H9 (cell line): ENCODE measurements around the gene STK17B. TPM values are rescaled to one million over a fixed set of nuclear protein-coding genes. Genes with fewer than 3 reads are reported as not detected.

ENCODE experiments used
- DNase-seq: peaks from one replicate; pipeline ENCODE4 v3.0.0-alpha.2; 2017
- H2AFZ ChIP-seq: one replicate; pipeline ENCODE4 v1.6.1; 2013; ENCODE audit warnings: mild to moderate bottlenecking, low read length, control low read depth, moderate library complexity
- H2AK5ac ChIP-seq: 2 replicates; pipeline ENCODE4 v1.6.1; 2013; ENCODE audit warnings: low read length, control low read depth, mixed read lengths; ENCODE audit not compliant: insufficient read length
- H2BK120ac ChIP-seq: one replicate; pipeline ENCODE4 v1.6.1; 2013; ENCODE audit warnings: low read depth, mild to moderate bottlenecking, low read length, control low read depth, inconsistent platforms; ENCODE audit not compliant: poor library complexity, severe bottlenecking
- H2BK12ac ChIP-seq: 2 replicates; pipeline ENCODE4 v1.6.1; 2013; ENCODE audit warnings: low read length, control low read depth, mixed read lengths, low read depth; ENCODE audit not compliant: insufficient read length
- H2BK15ac ChIP-seq: 2 replicates; pipeline ENCODE4 v1.6.1; 2013; ENCODE audit warnings: low read depth, low read length, control low read depth
- H2BK20ac ChIP-seq: one replicate; pipeline ENCODE4 v1.6.1; 2013; ENCODE audit warnings: low read depth, mild to moderate bottlenecking, low read length, control low read depth, inconsistent platforms; ENCODE audit not compliant: poor library complexity, severe bottlenecking
- H2BK5ac ChIP-seq: 2 replicates; pipeline ENCODE4 v1.6.1; 2013; ENCODE audit warnings: low read length, control low read depth, mixed read lengths; ENCODE audit not compliant: insufficient read length
- H3K14ac ChIP-seq: 2 replicates; pipeline ENCODE4 v1.6.1; 2013; ENCODE audit warnings: low read length, control low read depth; ENCODE audit not compliant: insufficient read depth
- H3K18ac ChIP-seq: 2 replicates; pipeline ENCODE4 v1.6.1; 2013; ENCODE audit warnings: low read depth, mild to moderate bottlenecking, mixed read lengths, low read length, control low read depth; ENCODE audit not compliant: insufficient read length
- H3K23ac ChIP-seq: 2 replicates; pipeline ENCODE4 v1.6.1; 2013; ENCODE audit warnings: low read length, control low read depth, mixed read lengths, low read depth; ENCODE audit not compliant: insufficient read length
- H3K23me2 ChIP-seq: 2 replicates; pipeline ENCODE4 v1.6.1; 2013; ENCODE audit warnings: low read depth, mild to moderate bottlenecking, mixed read lengths, low read length, control low read depth; ENCODE audit not compliant: insufficient read length, poor library complexity, severe bottlenecking
- H3K27ac ChIP-seq: 2 replicates; pipeline ENCODE4 v1.5.1; 2013; ENCODE audit warnings: low read length, control low read depth, mixed read lengths, low read depth; ENCODE audit not compliant: insufficient read length
- H3K27me3 ChIP-seq: 2 replicates; pipeline ENCODE4 v1.6.1; 2013; ENCODE audit warnings: low read length, control low read depth, inconsistent platforms; ENCODE audit not compliant: insufficient read depth
- H3K4ac ChIP-seq: 2 replicates; pipeline ENCODE4 v1.6.1; 2013; ENCODE audit warnings: low read depth, mild to moderate bottlenecking, control low read depth, inconsistent platforms, low read length, moderate library complexity
- H3K4me1 ChIP-seq: 2 replicates; pipeline ENCODE4 v1.6.1; 2013; ENCODE audit warnings: low read length, control low read depth, inconsistent platforms; ENCODE audit not compliant: insufficient read depth
- H3K4me2 ChIP-seq: 2 replicates; pipeline ENCODE4 v1.6.1; 2013; ENCODE audit warnings: low read length, control low read depth, mixed read lengths; ENCODE audit not compliant: insufficient read length, insufficient read depth
- H3K56ac ChIP-seq: 2 replicates; pipeline ENCODE4 v1.6.1; 2013; ENCODE audit warnings: low read depth, mild to moderate bottlenecking, mixed read lengths, low read length, control low read depth; ENCODE audit not compliant: insufficient read length
- H3K79me1 ChIP-seq: 2 replicates; pipeline ENCODE4 v1.6.1; 2013; ENCODE audit warnings: low read depth, mild to moderate bottlenecking, moderate library complexity, low read length, control low read depth, inconsistent platforms; ENCODE audit not compliant: insufficient read depth, poor library complexity, severe bottlenecking
- H3K79me2 ChIP-seq: 2 replicates; pipeline ENCODE4 v1.6.1; 2013; ENCODE audit warnings: low read length, control low read depth, inconsistent platforms; ENCODE audit not compliant: insufficient read depth
- H3K9ac ChIP-seq: 2 replicates; pipeline ENCODE4 v1.6.1; 2013; ENCODE audit warnings: low read length, control low read depth, mixed read lengths; ENCODE audit not compliant: insufficient read length; ENCODE audit errors: extremely low read depth
- H3K9me3 ChIP-seq: one replicate; pipeline ENCODE4 v1.6.1; 2013; ENCODE audit warnings: low read depth, low read length, inconsistent platforms; ENCODE audit not compliant: control insufficient read depth
- H3T11ph ChIP-seq: one replicate; pipeline ENCODE4 v1.6.1; 2013; ENCODE audit warnings: mild to moderate bottlenecking, low read length, control low read depth, inconsistent platforms
- H4K20me1 ChIP-seq: one replicate; pipeline ENCODE4 v1.6.1; 2013; ENCODE audit not compliant: control insufficient read depth, insufficient read length, insufficient read depth
- H4K5ac ChIP-seq: 2 replicates; pipeline ENCODE4 v1.6.1; 2013; ENCODE audit warnings: low read depth, mild to moderate bottlenecking, mixed read lengths, low read length, control low read depth; ENCODE audit not compliant: insufficient read length
- H4K8ac ChIP-seq: replicated peaks from 2 replicates; pipeline ENCODE4 v1.6.1; 2013; ENCODE audit warnings: low read length, control low read depth, mixed read lengths, low read depth; ENCODE audit not compliant: insufficient read length
- H4K91ac ChIP-seq: 2 replicates; pipeline ENCODE4 v1.6.1; 2013; ENCODE audit warnings: low read depth, mild to moderate bottlenecking, moderate library complexity, mixed read lengths, low read length, control low read depth; ENCODE audit not compliant: insufficient read length
- H3K27ac Mint-ChIP-seq, 3 experiments: 2 replicates in 2 of 3; 3 replicates in 1 of 3; pipeline ENCODE4 v1.8.0; 2020 to 2021; ENCODE audit warnings: mixed read lengths in 3 of 3, mild to moderate bottlenecking in 1 of 3, moderate library complexity in 1 of 3
- H3K27me3 Mint-ChIP-seq: 2 replicates; pipeline ENCODE4 v1.8.0; 2021; ENCODE audit warnings: low read depth, mild to moderate bottlenecking, moderate library complexity, mixed read lengths
- H3K36me3 Mint-ChIP-seq, 3 experiments: 2 replicates in 2 of 3; 3 replicates in 1 of 3; pipeline ENCODE4 v1.8.0; 2020 to 2021; ENCODE audit warnings: low read depth in 3 of 3, mixed read lengths in 3 of 3; ENCODE audit not compliant: insufficient read depth in 1 of 3
- H3K4me1 Mint-ChIP-seq, 2 experiments: 2 replicates each; pipeline ENCODE4 v1.8.0; 2020; ENCODE audit warnings: mixed read lengths in 2 of 2
- H3K4me3 Mint-ChIP-seq, 2 experiments: 2 replicates in 1 of 2; 3 replicates in 1 of 2; pipeline ENCODE4 v1.8.0; 2020 to 2021; ENCODE audit warnings: mild to moderate bottlenecking in 2 of 2, mixed read lengths in 2 of 2, moderate library complexity in 1 of 2
- H3K9me3 Mint-ChIP-seq, 2 experiments: 2 replicates in 1 of 2; 3 replicates in 1 of 2; pipeline ENCODE4 v1.8.0; 2020; ENCODE audit warnings: mild to moderate bottlenecking in 2 of 2, mixed read lengths in 2 of 2, moderate library complexity in 1 of 2
- WGBS: extraction: QIAGEN DNeasy Blood & Tissue Kit; methylation state at CpG from one replicate; pipeline ENCODE4 v1.1.7; 2013; ENCODE audit warnings: missing lambda C conversion rate, low lambda C conversion rate, mixed read lengths; ENCODE audit not compliant: insufficient read length; ENCODE audit errors: extremely low coverage; 5-methylcytosine and 5-hydroxymethylcytosine counted together
- total RNA-seq: library from RNA; stranded (reverse); gene quantifications from 2 replicates; pipeline ENCODE4 v1.2.1, GENCODE V29; 2021
- TF ChIP-seq, protein P1 (sequence below): fragments of 200-600 bp; sonication (generic); conservative IDR thresholded peaks from 3 replicates; pipeline ENCODE4 v1.8.0; 2021; ENCODE audit warnings: antibody characterized with exemption, mild to moderate bottlenecking

The STK17B gene
- total RNA-seq, 1 experiment from 2014 or later = 6.1 TPM

DNA sequence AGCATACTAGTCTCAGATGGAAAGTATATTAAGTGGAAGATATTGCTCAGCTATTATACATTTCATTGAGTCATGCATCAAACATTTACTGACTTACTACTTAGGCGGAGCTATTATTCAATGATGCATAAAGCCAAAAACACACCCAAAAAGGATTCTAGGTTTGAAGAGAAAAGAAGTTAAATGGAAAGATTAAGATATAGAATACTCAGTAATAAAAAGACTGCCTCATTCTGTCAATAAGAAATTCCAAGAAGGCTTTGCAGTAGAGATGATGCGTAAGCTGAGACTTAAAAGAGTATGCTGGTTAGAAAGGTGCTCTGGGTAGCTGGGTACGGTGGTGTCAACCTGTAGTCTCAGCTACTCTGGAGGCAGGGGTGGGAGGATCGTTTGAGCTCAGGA is 27.6 kb downstream of the STK17B start:
- WGBS = no CpG with 5 or more reads among the region's 4 CpGs
- no peak overlapping the region for H3K4me2 ChIP-seq
- no peak overlapping the region for H3K27ac ChIP-seq
- no peak overlapping the region for H3T11ph ChIP-seq
- no peak overlapping the region for H4K91ac ChIP-seq
- no peaks in the 10 kb centered on the region for H3K79me1 ChIP-seq
- no peak overlapping the region for H2BK20ac ChIP-seq
- no peaks in the 10 kb centered on the region for H3K23me2 ChIP-seq
- no peak overlapping the region for H3K23ac ChIP-seq
- DNase-seq = no peak
- H3K36me3 Mint-ChIP-seq = peaks cover 6 to 33% (median 21%) of the 10 kb centered on the region in 3 experiments; a peak in 6 of 7 replicates
- no peaks in the 10 kb centered on the region for H3K79me2 ChIP-seq
- H3K18ac ChIP-seq = no peak overlapping the region
- H2BK12ac ChIP-seq = no peak overlapping the region
- H3K27me3 Mint-ChIP-seq = no peaks in the 10 kb centered on the region
- no peak overlapping the region for H2BK5ac ChIP-seq
- no peaks in the 10 kb centered on the region for H4K20me1 ChIP-seq
- H2BK120ac ChIP-seq = no peak overlapping the region
- H3K27ac Mint-ChIP-seq = peak overlapping the region in 1 of 3 experiments; percentile 55; a peak in 1 of 7 replicates
- H4K5ac ChIP-seq = no peak overlapping the region
- no peak overlapping the region for H3K9ac ChIP-seq
- no peaks in the 10 kb centered on the region for H3K4me1 ChIP-seq
- no peak overlapping the region for H2AK5ac ChIP-seq
- no peak overlapping the region for H2BK15ac ChIP-seq
- H3K14ac ChIP-seq = no peak overlapping the region
- H3K4ac ChIP-seq = no peak overlapping the region
- H3K4me1 Mint-ChIP-seq = no peaks in the 10 kb centered on the region
- H3K56ac ChIP-seq = no peak overlapping the region
- no peak overlapping the region for H4K8ac ChIP-seq
- TF ChIP-seq, protein P1, sequence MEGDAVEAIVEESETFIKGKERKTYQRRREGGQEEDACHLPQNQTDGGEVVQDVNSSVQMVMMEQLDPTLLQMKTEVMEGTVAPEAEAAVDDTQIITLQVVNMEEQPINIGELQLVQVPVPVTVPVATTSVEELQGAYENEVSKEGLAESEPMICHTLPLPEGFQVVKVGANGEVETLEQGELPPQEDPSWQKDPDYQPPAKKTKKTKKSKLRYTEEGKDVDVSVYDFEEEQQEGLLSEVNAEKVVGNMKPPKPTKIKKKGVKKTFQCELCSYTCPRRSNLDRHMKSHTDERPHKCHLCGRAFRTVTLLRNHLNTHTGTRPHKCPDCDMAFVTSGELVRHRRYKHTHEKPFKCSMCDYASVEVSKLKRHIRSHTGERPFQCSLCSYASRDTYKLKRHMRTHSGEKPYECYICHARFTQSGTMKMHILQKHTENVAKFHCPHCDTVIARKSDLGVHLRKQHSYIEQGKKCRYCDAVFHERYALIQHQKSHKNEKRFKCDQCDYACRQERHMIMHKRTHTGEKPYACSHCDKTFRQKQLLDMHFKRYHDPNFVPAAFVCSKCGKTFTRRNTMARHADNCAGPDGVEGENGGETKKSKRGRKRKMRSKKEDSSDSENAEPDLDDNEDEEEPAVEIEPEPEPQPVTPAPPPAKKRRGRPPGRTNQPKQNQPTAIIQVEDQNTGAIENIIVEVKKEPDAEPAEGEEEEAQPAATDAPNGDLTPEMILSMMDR = no peak
- no peaks in the 10 kb centered on the region for H3K27me3 ChIP-seq
- H2AFZ ChIP-seq = no peak overlapping the region
- no peaks in the 10 kb centered on the region for H3K9me3 ChIP-seq
- no peak overlapping the region for H3K4me3 Mint-ChIP-seq
- no peaks in the 10 kb centered on the region for H3K9me3 Mint-ChIP-seq
